NCI-H2107 treated with DMSO at 0.1 percent for 48 hours (cell line): ENCODE data around the gene ASB4.
A peak's percentile ranks its signal among the peaks of the same experiment; 100 is the strongest.
"Not testable (repeated sequence)": the region's sequence is repeated elsewhere in the genome, so short reads cannot be mapped to it uniquely, and the experiment has no call there.

ENCODE experiments used
- DNase-seq: peaks from one replicate; lab custom pipeline; 2025; ENCODE audit not compliant: unreplicated experiment; lab: John Stamatoyannopoulos, UW

Gene ASB4

GRCh38 chr7:95550546-95550945, 64.8 kb downstream of the ASB4 start:
- no peak for DNase-seq

GRCh38 chr7:95552010-95552926, 66.5 kb downstream of the ASB4 start:
- not testable (repeated sequence) for DNase-seq

DNA sequence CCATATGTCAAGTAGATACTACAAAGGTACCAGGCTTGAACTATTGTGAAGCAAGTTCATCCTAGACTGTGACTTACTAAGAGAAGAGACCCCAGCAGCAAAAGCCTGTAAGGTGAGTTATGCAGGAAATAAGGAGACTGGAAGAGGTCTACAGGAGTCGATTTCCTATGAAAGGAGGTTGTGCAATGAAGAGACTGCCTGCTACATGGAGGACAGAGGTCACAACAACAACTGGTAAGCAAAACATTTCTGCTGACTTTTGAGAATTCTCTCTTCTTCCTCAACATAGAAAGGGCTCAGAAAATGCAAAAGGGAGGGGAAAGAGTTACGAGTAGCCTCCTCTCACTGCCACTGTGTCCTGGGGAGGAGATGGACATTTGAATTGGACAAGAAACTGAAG, 68.2 kb downstream of the ASB4 start:
- no peak for DNase-seq

GRCh38 chr7:95556777-95557176, 71.0 kb downstream of the ASB4 start:
- DNase-seq = no peak

- DNase-seq = no peak
Measured at GRCh38 chr7:95558864-95559263, 73.1 kb downstream of the ASB4 start.

- DNase-seq = no peak
Measured at GRCh38 chr7:95560674-95561073, 74.9 kb downstream of the ASB4 start.

DNA sequence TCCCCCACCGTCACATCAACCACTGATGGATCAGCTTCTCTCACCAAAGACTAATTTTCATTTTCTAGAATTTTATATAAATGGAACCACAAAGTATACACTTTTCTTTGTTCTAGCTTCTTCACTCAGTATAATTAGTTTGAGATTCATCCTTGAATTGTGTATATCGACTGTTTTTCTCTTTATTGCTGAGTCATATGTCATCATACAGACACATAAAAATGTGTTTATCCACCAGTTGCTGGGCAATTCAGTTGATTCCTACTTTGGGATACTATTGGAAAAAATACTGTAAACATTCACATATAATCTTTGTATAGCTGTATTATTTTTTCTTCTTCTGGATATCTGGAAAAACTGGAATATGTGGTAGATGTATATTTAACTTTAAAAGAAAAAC, 84.0 kb downstream of the ASB4 start:
- no peak for DNase-seq

- no peak for DNase-seq
Measured at GRCh38 chr7:95577137-95577536, 91.4 kb downstream of the ASB4 start.

- peak; percentile 96 for DNase-seq
Measured at GRCh38 chr7:95578299-95578855, 92.6 kb downstream of the ASB4 start.

DNA sequence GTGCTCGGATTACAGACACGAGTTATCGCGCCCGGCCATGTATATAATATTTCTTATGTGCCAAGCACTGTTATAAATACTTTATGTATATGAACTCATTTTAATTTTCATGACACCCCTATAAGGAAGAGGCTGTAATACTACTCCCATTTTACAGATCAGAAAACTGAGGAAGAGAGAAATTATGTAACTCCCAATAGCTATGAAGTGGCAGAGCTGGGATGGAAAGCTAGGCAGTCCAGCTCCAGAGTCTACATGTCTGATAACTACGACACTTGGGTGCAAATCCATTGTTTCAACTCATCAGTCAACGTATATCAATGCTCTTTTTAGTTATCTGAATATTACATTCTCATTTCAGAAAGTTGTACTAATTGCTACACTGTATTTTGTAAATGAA, 93.6 kb downstream of the ASB4 start:
- no peak for DNase-seq

DNA sequence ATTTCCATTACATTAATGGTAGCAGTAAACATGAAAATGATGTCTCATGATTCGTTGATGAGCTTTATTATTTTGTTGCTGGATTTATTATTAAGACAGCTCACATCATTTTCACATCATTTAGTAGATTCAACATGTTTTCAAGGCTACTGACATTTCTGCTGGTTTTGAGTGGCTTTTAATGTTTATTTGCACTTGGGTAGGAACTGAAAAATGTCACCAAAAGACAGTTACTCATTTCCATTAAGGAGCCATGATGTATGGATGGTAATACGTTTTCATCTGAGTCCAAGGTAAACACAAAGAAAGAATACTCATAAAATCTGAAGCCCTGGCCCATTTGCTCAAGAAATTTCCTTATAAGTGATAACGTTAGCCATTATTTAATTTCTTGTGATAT, 95.7 kb downstream of the ASB4 start:
- no peak for DNase-seq

- no peak for DNase-seq
Measured at GRCh38 chr7:95582578-95583293, 97.0 kb downstream of the ASB4 start.

- no peak for DNase-seq
Measured at GRCh38 chr7:95583834-95584621, 98.3 kb downstream of the ASB4 start.

- DNase-seq = no peak
Measured at GRCh38 chr7:95584769-95585425, 99.2 kb downstream of the ASB4 start.

DNA sequence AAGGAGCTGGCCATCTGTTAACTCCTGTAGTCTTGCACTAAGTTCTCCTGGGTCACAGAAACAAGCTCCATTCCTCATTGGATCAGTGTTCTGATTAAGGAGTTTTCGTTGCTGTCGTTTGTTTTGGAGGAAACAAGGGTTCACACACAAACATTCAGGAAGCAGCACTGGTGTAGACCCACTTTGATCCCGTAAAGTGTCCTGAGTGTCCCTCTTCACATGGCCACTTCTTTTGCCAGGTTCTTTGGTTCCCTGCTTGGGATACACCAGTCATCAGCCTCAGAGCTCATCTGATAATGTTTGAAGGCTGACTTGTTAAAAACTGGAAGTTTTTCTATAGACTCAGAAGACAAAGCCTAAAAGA, 99.7 kb downstream of the ASB4 start:
- DNase-seq = no peak

DNA sequence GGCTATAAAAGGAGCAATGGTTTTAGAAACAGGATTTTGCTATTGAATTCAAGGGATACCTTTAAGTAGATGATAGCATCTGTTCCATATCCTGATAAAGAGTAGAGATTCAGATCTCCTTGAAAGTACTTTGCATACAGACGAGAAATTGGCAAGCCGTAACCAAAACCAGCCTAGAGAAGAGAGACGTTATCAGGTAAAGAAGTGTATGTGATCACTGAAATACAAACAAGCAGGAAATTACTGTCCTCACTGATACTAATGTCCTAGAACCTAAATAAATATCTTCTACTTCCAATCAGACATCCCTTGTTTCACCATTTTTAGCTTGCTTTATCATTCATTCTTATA, 101.2 kb downstream of the ASB4 start:
- no peak for DNase-seq

DNA sequence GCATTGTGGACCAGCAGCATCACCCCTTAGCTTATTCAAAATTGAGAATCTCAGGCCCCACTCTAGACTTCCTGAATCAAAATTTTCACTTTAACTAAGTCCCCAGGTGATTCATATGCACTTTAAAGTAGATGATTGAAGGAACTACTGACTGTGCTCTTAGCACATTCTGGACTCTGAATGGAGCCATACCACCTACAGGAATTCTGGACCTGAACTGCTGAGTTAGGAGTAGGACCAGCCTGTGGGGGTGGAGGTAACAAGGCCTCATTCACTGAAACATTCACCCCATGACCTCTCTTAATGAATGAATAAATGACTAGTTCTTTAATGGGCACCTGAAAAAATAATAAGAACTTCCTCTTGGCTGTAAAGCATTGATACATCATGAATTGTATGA, 103.3 kb downstream of the ASB4 start:
- DNase-seq = no peak

DNA sequence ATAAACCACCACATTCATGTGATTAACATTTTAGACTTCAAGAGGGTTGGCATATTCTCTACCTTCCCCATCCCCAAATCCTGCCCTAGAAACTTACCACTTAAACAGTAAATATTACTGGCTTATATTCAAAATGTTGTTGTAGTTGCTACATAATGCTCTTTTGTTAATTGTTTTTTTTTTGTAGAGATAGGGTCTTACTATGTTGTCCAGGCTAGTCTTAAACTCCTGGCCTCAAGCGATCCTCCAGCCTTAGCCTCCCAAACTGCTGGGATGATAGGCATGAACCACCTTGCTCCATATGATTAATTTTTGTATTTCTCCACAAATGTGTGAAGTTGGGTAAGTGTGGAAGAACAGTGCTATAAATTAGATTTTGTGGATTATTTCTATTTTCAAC, 104.0 kb downstream of the ASB4 start:
- no peak for DNase-seq
